ENCODE measurements around the gene IL17REL. TPM values are rescaled to one million over a fixed set of nuclear protein-coding genes. Genes with fewer than 3 reads are reported as not detected.
A peak's percentile ranks its signal among the peaks of the same experiment; 100 is the strongest.

Gene IL17REL
- total and polyA plus RNA-seq, 2 of the 13 experiments (the other 11 are each of a cell fraction or from before 2014, with no cell fraction given): not detected

- no peak for ATAC-seq
- DNase-seq (ENCODE audit: low spot score): no peak
- H3K36me3 ChIP-seq (replicated peaks in 1 of 2; ENCODE audit: control insufficient read depth in 1 of 2, insufficient read depth in 2 of 2, low read length in 2 of 2): no peaks in the 10 kb centered on the region
- H3K27me3 ChIP-seq (ENCODE audit: control insufficient read depth in 1 of 2, insufficient read depth in 2 of 2, low read length in 2 of 2): peaks cover 3 to 60% of the 10 kb centered on the region in 2 experiments
- no peak overlapping the region for H2AFZ ChIP-seq (ENCODE audit: low read length)
- no TSS peak for BruUV-seq (replicated peaks)
- POLR2A ChIA-PET: no interaction called here
- in situ Hi-C loops (cut with HindIII; ENCODE audit: extremely low pct_ligation_motif_present, low pct_unique_long_range_greater_than_20kb): no loop called here
- 42% methylated on average over 24 of the region's 35 CpGs for WGBS (ENCODE audit: low lambda C conversion rate)
- H3K27ac ChIP-seq (ENCODE audit: extremely low read length, insufficient read depth, low read length): no peak overlapping the region
- intact Hi-C loops (cut with micrococcal nuclease; ENCODE audit: unreplicated experiment): no loop called here
- H4K20me1 ChIP-seq (ENCODE audit: insufficient read depth, low read length): no peaks in the 10 kb centered on the region
- no peak for FAIRE-seq
- no peak overlapping the region for H3K4me2 ChIP-seq (ENCODE audit: low read depth, low read length)
- H3K4me3 ChIP-seq (replicated peaks in 1 of 3; ENCODE audit: insufficient read depth in 1 of 3, low read depth in 2 of 3, low read length in 3 of 3): no peak overlapping the region
- CTCF ChIA-PET (ENCODE audit: low intra/inter-chr PET ratio, low total read pairs): no interaction called here
- H3K9me3 ChIP-seq (ENCODE audit: low read length): no peaks in the 10 kb centered on the region
- no peaks in the 10 kb centered on the region for H3K4me1 ChIP-seq (ENCODE audit: insufficient read depth, low read length)
- TF ChIP-seq RARG (CRISPR knock-in tag; IDR thresholded peaks at IDR 0.05; ENCODE audit: low read depth) (no peak), ZNF563 (CRISPR knock-in tag; IDR thresholded peaks at IDR 0.05) (no peak), NAIF1 (CRISPR knock-in tag; IDR thresholded peaks at IDR 0.05; ENCODE audit: borderline replicate concordance) (no peak), ZSCAN20 (CRISPR knock-in tag; IDR thresholded peaks at IDR 0.05; ENCODE audit: borderline replicate concordance) (no peak), CERS6 (CRISPR knock-in tag; IDR thresholded peaks at IDR 0.05) (no peak)
- H3K9ac ChIP-seq (ENCODE audit: insufficient read depth, low read depth, low read length): no peak overlapping the region
- no peaks in the 10 kb centered on the region for H3K79me2 ChIP-seq (ENCODE audit: insufficient read depth, low read length)
These were observed 32.9 kb upstream of the IL17REL start for GRCh38 chr22:50045211-50046018.

- DNase-seq (ENCODE audit: low spot score) (no peak), FAIRE-seq (no peak), ATAC-seq (no peak)
- CTCF ChIA-PET (ENCODE audit: low intra/inter-chr PET ratio, low total read pairs): no interaction called here
- Histone ChIP-seq H3K4me2 (ENCODE audit: low read depth, low read length) (no peak overlapping the region), H3K9ac (ENCODE audit: insufficient read depth, low read depth, low read length) (no peak overlapping the region), H3K27me3 (ENCODE audit: control insufficient read depth in 1 of 2, insufficient read depth in 2 of 2, low read length in 2 of 2) (peaks cover 3 to 66% of the 10 kb centered on the region in 2 experiments), H3K4me3 (replicated peaks in 1 of 3; ENCODE audit: insufficient read depth in 1 of 3, low read depth in 2 of 3, low read length in 3 of 3) (no peak overlapping the region), H3K27ac (ENCODE audit: extremely low read length, insufficient read depth, low read length) (no peak overlapping the region), H2AFZ (ENCODE audit: low read length) (no peak overlapping the region), H3K36me3 (replicated peaks in 1 of 2; ENCODE audit: control insufficient read depth in 1 of 2, insufficient read depth in 2 of 2, low read length in 2 of 2) (no peaks in the 10 kb centered on the region), H3K9me3 (ENCODE audit: low read length) (no peaks in the 10 kb centered on the region), H3K79me2 (ENCODE audit: insufficient read depth, low read length) (no peaks in the 10 kb centered on the region), H3K4me1 (ENCODE audit: insufficient read depth, low read length) (no peaks in the 10 kb centered on the region), H4K20me1 (ENCODE audit: insufficient read depth, low read length) (no peaks in the 10 kb centered on the region)
- intact Hi-C loops (cut with micrococcal nuclease; ENCODE audit: unreplicated experiment) (no loop called here), in situ Hi-C loops (cut with HindIII; ENCODE audit: extremely low pct_ligation_motif_present, low pct_unique_long_range_greater_than_20kb) (no loop called here)
- POLR2A ChIA-PET: no interaction called here
- WGBS (ENCODE audit: low lambda C conversion rate): 47% methylated on average over 17 of the region's 30 CpGs
- no TSS peak for BruUV-seq (replicated peaks)
- TF ChIP-seq ZBTB33 (CRISPR knock-in tag; IDR thresholded peaks at IDR 0.05): peak; percentile 47; the same call in 1 of the 2 replicates
- no peak for TF ChIP-seq RCOR2 (CRISPR knock-in tag; IDR thresholded peaks at IDR 0.05)
These were observed 32.0 kb upstream of the IL17REL start for GRCh38 chr22:50044485-50045118.

All from HepG2 (cell line).